Mesenteric fat pad (tissue), 1 donor: ENCODE data around the gene ABCB6. TPM values are rescaled to one million over a fixed set of nuclear protein-coding genes. Genes with fewer than 3 reads are reported as not detected.
A peak's percentile ranks its signal among the peaks of the same experiment; 100 is the strongest.
"Not testable (repeated sequence)": the region's sequence is repeated elsewhere in the genome, so short reads cannot be mapped to it uniquely, and the experiment has no call there.

Source experiments
- DNase-seq: peaks from one replicate; pipeline ENCODE4 v3.0.0-alpha.2; 2020; ENCODE audit warnings: low spot score
- long read RNA-seq: library from polyadenylated mRNA; unstranded; transcript quantifications from one replicate; pipeline ENCODE4 v2.0.0, GENCODE V29; 2020
- total RNA-seq: library from RNA; stranded (reverse); fragmentation: NEBNext Ultra II Directional; extraction: Animal tissue kit (Norgen Biotek cat#: 25700); gene quantifications from one replicate; pipeline ENCODE4 v1.2.1, GENCODE V29; 2021
- donor health status: DM: yes; HTN: yes; CAD: no.

The ABCB6 gene
- total RNA-seq = 36.5 TPM
- long read RNA-seq, transcript ABCB6-201 (19 exons, 3,045 nt) = major isoform, 212 of 303 reads
- long read RNA-seq, transcript ABCB6-202 (18 exons, 2,878 nt) = minor isoform, 24 of 303 reads
- long read RNA-seq, partial matches to known transcripts = 12 of 303 reads
- long read RNA-seq, other reads (novel, unspliced or antisense) = 55 of 303 reads

GRCh38 chr2:219218732-219219701 is at the start of gene ABCB6:
Gene ABCB6, minus strand, starts transcription at chr2:219218958. Its CDS starts 285 bp downstream, at chr2:219218673.
- DNase-seq = peak; percentile 97

DNA sequence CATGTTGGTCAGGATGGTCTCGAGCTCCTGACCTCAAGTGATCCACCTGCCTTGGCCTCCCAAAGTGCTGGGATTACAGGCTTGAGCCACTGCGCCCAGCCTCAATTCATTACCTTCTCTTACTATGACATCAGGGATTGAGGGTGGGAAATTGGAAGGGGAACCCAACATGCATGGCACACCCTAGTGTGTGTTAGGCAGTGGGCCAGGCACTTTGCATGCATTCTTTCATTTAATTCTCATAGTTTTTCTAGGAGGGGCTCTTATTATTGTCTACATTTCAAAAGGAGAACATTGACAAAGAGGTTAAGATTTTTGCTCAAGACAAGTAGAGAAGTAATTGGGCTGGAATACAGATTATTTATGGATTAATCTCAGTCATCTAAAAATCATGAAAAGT is 49.5 kb upstream of the ABCB6 start:
- DNase-seq = no peak

GRCh38 chr2:219266886-219267285 is 48.1 kb upstream of the ABCB6 start:
- DNase-seq = no peak

DNA sequence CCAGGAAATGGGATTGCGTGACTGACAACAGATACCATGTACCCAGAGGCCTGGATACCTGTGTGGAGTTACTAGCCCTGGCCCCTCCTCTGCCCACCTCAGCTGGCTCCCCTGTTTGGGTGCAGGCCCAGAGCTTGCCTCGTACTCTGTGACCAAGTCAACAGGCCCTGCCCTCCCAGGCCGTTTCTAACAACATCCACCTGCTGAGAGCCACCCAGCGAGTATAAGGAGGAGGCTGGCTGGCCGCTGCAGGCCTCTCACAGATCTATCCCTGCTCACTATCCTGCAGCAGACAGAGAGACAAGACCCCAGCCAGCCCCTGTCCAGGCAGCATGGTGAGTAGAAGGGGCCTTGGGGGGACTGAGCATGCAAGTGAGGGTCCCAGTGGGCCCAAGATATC is 47.5 kb upstream of the ABCB6 start:
- no peak for DNase-seq

DNA sequence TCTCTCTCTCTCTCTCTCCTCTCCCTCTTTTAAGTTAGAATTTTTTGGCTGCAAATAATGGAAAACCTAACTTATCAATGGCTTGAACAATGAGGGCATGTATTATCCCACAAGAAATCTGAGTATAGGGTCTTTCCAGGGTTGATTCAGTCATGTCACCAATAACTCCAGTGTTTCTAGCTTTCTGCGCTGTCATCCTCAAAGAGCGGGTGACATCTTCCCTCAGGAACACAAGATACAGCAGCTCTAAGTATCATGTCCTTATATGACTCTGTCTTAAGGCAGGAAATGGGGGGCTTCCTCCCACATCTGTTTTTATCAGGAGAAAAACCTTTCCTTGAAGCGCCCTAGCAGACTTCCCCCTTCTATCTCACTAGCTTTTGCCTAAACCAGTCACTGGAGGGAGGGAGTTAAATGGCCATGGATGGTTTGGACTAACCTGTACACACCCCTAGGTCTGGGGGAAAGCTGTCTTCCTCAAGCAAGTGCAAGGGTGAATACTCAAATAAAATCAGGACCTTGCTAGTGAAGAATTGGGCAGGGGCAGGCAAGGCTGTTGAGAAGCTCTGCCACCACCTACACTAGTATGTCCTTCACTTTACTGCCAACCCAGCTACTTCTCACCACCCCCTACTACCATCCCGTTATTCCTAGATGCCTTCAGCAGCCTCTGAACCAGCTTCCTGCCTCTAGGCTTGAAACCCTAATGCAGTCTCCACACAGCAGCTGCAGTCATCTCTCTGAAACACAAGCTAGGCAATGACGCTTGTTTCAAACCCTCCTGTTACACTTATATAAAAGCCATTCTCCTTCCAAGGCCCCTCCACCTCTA is 42.5 kb upstream of the ABCB6 start:
- no peak for DNase-seq

GRCh38 chr2:219258942-219259341 is 40.2 kb upstream of the ABCB6 start:
- DNase-seq = not testable (repeated sequence)

GRCh38 chr2:219254590-219255201 is 35.9 kb upstream of the ABCB6 start:
- no peak for DNase-seq

GRCh38 chr2:219253753-219254589 is 35.2 kb upstream of the ABCB6 start, which contains the start of gene TUBA4A:
Gene TUBA4A, minus strand, starts transcription at chr2:219253918. Its CDS starts 60 bp downstream, at chr2:219253858.
- peak; percentile 95 for DNase-seq

DNA sequence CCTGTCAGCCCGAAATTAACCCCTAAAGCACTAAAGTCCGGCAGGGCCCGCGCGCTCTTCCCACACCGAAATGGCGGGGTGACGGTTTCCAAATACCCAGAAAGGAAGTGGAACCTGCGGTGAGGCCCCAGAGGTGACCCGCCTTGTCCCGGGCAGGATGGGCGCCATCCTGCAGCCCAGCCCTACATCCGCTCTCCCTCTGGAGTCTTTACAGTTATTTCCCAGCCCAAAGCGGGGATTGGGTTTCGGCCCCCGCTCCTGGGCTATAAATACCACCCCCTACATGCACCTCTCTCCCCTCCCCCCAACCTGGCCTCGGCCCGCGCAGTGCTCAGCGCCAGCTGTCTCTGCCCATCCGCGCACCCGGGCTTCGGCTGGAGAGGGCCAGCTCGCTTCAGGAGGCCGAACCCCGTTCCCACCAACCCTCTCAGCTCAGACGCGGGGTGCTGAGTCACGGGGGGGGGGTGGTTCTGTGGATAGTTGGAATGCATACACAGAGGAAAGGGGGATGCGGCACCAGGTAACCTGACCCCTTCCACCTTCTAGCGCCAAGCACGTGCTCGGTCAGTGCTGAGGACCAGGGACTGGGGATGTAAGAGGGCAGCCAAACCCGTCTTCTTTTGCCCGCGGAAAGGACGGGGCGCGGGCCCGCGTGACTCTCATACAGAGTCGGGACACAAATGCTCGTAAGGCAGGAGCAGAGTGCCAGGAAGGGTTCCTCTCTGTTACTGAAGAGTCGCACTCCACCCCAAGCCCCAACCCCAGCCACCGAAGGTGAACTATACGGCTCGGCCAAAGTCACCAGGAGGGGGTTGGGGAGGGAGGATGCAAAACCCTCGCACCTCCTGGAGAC is 34.4 kb upstream of the ABCB6 start, which contains the start of gene TUBA4B:
Gene TUBA4B (plus strand): TSS at position 344 of the 853 bp plus-strand sequence. CDS start 165 bp downstream, at position 509.
- DNase-seq = no peak

DNA sequence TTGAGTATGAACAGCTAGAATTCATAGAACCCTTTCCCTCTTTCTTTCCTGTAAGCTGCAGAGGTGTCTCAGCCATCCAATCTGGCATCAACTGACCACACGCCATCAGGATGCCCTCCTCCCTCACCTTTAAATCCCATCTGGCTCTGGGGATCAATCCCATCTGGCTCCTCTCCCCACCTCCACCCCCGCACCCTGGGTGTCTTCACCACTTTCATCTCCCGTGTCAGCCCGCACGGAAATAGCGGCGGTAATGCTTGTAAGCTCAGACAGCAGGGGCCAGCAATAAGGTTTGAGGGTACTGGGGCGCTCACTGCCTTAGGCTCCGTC is 33.8 kb upstream of the ABCB6 start:
- no peak for DNase-seq

DNA sequence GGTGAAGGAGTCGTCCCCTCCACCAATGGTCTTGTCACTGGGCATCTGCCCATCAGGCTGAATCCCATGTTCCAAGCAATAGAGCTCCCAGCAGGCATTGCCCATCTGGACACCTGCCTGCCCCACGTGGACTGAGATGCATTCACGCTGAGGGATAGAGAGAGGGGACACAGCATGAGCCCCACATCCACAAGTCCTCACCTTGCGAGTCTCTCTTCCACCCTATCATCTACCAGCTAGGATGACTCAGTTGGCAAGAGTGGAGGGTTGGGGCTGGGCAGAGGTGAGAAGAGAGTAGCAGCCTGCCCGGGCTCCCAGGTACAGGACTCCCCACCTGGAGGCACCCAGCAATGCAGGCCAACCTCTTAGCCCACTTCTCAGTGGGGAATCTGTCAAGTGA is 33.3 kb upstream of the ABCB6 start:
- DNase-seq = no peak

DNA sequence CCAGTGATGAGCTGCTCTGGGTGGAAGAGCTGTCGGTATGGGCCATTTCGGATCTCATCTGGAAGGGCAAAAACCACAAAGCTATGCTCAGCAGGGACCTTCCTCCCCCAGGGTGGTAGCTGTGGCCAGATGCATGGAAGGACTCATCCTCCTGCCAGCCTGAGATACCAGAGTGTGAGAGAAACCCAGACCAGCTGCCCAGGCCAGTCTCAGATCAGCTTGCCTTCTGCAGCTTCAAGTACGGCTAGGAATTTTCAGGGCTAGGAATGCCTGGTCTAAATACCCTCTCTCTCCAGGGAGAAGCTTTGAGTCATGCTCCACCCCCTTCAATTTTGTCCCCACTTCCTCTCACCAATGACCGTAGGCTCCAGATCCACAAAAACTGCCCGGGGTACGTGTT is 32.9 kb upstream of the ABCB6 start:
- no peak for DNase-seq

GRCh38 chr2:219250049-219250781 is 31.5 kb upstream of the ABCB6 start:
- DNase-seq = no peak

- DNase-seq = no peak
Observed at GRCh38 chr2:219249203-219249980, 30.6 kb upstream of the ABCB6 start.

DNA sequence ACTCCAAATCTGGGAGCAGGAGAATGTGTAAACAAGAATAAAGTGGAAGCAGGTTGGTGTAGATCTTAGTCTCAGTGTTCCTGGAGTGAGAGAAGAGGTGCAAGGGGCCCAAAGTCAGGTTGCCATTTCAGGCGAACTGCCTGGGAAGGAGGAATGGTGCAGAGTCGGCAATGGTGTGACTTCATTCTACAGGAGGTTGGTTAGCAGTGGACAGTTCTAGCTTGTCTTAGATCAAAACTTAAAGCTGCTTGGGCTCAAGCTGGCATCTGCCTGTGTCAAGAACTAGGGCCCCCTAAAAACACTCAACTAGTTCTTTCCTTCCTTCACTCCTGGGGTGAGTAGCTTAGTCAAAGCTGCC is 30.1 kb upstream of the ABCB6 start:
- DNase-seq = no peak

- no peak for DNase-seq
Observed at GRCh38 chr2:219247678-219248642, 29.2 kb upstream of the ABCB6 start.

GRCh38 chr2:219246559-219246958 is 27.8 kb upstream of the ABCB6 start:
- no peak for DNase-seq
